ENCODE results near the gene CDK8. TPM values are rescaled to one million over a fixed set of nuclear protein-coding genes. Genes with fewer than 3 reads are reported as not detected.
A peak's percentile ranks its signal among the peaks of the same experiment; 100 is the strongest.

CDK8 gene
- polyA plus RNA-seq, 5 donors: 16.8 to 22.5 (median 17.8) TPM

DNA sequence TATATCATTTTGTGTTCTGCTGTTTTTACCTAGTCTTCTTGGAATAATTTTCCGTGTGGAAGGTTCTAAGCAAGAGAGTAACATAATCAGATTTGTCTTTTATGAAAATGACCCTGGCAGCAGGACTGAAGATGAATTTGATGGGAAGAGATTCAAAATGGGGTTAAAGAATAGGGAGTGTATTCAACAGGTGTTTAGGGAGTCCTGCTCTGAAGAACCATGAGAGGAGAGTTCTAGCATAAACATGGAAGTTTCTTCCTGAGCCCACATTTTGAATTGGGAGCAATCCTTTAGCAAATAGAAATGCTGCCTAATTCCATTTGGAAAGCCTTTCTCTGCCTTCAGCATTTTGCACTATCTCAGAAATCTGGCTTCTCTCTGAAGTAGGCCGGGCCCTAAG lies 127.0 kb downstream of the CDK8 start:
- DNase-seq: no peak

DNA sequence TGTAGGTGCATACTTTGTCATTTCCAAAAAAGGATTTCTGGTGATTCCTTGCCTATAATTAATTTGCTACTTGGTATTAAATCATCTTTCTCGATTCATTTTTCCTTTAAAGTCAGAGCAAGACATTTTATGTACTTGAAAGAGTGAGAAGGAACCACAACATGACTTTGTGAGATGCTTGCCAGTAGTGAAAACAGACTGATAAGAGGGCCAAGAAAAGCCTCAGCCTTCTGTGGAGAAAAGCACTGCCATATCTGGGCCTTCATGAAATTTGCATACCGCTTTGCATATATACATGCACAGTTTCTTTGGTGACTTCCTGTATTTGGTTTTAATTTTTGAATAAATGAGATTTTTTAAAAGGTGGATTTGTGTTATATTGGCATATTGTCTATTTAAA lies 128.4 kb downstream of the CDK8 start:
- DNase-seq: no peak

DNA sequence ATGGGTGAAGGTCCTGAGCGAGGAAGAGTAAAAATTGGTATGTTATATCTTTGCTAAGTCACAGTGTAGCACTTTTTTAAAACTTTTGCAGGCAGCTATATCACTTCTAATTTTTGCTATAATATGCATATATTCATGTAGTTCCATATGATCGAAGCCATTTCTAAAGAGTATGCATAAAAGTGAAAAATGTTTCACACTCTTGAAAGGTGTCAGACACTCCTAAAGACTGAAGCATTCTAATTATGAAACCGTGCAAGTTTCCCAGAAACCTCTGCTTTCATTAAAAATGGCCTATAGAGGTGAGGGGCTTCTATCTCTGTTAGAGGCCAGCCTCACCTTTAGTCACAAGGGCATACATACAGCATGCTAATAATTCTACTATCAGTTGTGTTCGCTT lies 128.9 kb downstream of the CDK8 start:
- no peak for DNase-seq

DNA sequence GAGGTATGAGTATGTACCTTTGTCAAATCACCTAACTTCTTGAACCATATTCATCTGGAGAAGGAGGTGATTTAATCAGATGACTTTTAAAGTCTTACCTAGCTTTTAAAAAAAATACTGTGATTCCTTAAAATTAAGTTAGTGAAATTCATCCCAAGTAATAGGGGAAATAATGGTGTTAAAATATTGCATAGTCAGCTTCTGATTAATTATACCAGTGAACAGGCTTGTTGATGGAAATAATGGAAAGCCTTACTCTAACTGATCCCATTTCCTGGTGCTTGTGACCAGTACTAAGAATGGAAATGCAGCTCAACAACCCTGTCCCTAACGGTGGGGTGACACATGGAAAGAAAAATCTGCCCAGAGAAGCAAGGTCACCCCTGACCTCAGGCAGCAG lies 130.7 kb downstream of the CDK8 start:
- DNase-seq: no peak

DNA sequence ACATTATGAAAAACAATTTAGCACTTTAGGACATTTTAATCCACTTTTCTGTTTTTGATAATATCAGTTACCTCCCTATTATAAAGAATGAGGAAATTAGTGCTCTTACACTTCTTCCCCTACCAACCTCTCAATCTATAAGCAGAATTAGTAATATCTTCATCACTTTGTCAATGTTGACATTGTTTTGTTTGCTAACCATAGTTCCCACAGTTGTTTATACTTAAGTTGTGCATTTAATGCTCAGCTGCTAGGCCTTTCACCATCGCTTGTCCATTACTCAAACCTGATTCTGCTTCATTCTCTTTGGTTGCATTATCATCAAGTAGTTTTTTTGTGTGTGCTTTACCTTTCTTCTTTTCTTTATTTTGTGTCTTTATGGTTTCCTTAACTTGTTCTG lies 132.1 kb downstream of the CDK8 start:
- DNase-seq: no peak

DNA sequence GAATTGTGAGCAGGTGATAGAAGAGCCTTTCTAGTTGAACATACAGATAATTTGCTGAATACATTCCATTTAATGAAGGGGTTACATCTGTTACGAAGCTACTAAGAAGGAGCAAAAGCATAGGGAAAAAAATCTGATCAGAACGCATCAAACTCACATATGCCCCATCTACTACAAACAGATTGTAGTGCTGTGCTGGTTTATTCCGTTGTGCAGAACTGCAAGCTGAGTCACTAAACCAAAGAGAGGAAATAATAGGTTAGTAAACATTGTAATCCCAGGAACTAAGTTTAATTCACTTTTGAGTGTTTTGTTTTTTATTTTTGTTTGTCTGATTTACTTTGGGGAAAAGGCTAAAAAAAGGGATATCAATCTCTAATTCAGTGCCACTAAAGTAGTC lies 136.3 kb downstream of the CDK8 start:
- DNase-seq: no peak

DNA sequence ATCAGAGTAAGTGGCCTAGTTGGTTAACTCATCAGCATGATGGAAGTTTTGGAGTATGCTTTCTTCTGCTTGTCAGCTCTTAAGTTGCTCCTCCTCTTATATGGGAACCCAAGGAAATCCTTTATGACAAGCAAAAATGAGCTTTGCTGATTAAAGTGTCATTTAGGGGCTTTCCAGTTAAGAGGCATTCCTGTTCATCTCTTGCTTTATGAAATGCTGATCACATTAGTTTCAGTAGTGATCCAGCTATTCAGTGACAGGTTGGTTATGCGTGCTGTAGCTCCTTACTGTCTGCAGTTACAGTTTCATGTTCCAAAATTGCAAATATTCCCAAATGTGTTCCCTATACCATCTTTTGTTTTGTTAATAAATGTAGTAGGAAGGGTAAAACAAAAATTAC lies 146.6 kb downstream of the CDK8 start:
- DNase-seq: no peak

DNA sequence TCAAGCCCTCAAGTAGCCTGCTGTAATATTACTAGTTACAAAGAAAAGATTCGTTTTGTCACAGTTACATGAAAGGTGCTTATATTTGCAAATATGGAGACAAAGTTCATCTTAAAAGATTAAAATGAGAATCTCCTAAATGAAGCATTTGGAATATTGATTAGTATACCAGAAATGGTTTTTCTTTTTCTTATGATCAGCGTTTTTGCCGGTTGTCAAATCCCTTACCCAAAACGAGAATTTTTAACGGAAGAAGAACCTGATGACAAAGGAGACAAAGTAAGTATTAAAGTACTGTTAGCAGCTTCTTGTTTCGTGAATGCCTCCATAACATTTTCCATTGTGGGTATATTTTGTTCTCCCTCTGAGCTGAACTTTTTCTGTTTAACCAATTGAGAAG lies 147.1 kb downstream of the CDK8 start:
- no peak for DNase-seq

DNA sequence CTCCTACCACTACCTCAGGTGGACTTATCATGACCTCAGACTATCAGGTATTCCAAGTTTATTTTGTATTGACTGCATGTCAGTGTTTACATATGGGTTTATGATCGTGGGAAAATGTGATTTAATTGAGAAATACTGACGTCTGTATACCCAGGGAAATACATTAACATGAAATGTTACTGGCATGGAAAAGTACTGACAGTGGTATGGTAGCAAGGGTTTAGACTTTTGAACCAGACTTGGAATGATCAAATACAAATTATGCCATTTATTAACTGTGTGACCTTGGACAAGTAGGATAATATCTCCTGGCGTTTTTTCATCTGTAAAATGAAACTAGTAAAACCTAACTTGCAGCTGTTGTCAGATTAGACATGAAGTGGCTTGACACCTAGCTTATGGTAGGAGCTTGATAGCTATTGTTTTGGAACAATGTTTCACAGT lies 147.7 kb downstream of the CDK8 start:
- no peak for DNase-seq

DNA sequence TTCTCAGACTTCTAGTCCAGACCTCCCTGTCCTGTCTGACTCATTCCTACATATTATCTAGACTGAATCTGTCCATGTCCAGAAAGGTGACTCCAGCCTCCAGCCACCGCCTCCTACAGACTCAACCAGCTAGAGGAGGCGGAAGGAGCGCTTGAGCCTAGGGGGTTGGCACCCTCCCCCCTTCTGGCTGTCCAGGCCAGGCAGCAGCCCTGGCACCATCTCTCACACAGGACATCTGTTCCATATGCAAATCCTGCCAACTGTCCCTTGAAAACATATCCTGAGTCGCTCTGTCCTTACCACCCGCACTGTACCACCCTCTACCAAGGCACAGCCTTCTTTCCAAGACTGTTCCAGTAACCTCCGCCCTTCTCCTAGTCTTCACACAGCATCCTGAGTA lies 152.9 kb downstream of the CDK8 start:
- no peak for DNase-seq

DNA sequence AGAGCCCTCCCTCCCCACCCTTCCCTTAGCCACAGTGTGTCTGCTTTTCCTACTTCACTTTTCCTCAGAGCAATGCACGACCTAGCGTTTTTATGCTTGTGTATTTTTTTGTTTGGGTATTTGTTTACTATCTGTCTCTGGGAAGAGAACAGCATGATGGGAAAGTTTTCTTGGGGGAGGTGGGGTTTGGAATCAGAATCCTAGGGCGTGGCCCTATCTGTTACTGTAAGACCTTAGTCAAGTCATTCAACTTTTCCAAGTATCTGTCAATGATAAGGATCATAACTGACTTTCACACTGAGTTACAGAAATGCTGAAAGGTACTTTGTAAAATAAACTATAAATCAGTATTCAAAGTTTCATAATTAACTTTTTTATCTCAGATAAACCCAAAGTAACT lies 157.3 kb downstream of the CDK8 start:
- no peak for DNase-seq

DNA sequence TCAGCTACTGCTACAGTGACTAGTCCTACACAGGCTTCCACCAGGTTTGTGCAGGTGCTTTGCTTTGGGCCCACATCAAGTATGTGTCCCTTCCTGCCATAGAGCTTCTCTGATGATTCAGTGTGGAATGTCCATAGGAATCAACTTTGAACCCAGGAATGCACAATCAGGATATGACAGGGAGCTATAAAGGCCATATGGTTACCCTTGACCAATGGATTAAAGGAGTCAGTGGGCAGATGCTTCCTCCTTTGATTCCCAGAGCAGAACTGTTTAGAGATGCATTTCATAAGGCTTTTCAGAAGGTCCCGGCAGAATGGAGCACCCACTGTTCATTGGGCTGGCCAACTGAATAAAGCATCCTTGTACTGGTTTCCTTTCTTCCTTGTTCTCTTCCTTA lies 158.3 kb downstream of the CDK8 start:
- no peak for DNase-seq

DNA sequence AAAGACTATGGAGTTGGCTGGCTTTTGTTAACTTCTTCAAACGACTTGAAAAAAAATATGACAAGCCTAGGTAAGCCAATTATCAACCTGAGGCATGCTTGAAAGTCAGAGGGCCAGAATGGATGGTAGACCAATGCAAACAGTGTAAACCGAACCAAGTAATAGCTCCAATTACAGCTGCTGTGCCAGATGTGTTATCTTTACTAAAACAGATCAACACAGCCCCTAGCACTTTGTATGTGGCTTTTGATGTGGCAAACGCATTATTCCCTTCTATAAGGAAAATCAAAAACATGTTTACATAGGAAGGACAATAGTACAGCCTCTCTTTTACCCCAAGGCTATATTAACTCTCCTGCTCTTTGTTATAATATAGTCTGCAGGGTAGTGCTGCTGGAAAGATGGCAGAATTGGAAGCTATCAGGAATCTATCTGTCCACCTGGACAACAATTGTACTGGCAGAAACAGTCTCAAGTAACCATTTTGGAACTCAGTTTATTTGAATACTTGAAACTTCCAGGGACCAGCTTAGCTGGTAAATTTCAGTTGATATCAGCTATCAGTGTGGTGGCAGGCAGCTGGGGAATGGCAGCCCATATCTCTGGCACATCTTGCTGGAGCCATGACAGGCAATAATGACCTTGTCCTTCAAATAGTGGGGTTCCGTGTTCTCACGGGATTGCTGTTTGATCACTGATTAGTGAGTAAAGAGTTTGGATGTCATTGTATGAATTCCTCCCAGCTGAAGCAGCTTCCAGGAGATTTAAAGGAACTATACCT lies 159.2 kb downstream of the CDK8 start:
- DNase-seq: no peak

DNA sequence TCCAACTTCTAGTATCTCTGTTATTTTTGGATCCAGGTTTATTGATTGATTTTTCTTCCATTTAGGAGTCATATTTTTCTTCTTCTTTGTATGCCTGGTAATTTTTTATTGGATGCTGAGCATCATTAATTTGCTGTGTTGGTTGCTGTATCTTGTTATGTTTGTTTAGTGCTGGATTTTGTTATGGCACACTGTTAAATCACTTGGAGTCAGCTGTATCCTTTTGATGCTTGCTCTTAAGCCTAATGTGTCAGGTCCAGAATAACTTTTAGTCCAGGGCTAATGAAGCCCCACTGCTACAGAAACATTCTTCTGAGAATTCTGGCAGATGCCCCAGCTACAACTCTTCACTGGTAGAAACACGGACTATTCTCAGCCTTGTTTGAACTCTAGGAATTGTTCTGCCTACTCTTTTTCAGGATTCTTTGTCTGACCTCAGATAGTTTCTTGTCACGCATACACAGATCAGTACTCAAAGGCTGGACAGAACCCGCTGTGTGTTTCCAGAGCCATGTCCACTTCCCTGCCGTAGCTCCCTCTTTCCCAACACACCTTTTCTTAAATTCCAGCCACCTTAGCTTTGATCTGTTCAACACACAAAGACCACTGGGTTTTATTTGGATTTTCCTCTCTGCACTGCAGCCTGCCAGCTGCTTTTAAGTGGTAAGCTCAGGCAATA lies 166.5 kb downstream of the CDK8 start:
- DNase-seq: no peak

DNA sequence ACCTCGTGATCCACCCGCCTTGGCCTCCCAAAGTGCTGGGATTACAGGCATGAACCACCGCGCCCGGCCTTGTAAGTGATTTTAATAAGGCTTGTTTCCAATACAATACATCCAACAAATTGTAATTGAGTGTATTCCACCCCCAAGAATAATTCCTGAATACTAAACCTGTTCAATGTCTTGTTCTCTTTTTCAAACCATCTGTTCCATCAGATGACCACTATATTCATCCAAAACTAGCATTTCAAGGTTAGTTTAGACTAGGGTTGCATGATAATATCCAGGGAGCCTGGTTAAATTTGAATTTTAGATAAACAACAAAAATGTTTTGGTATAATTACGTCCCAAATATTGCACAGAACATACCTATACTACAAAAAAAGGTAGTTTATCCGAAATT lies 168.1 kb downstream of the CDK8 start:
- no peak for DNase-seq

DNA sequence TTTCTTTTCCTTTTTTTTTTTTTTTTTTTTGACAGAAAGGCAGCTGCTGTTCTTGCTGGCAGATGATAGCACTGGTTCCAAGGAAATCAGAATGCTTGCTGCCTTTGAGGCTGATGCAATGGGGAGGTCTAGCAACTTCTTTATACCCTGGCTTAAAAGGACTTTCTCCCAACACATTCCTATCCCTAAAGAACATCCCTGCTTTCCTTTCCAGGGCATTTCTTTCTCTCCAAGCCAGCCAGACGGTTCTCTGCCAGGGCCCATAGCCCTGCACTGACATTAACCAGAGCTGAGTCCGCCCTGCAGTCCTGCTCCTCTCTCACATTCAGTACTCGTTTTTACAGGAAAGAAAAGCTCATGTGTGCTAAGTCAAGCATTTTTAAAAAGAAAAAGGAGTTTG lies 169.7 kb downstream of the CDK8 start:
- no peak for DNase-seq

DNA sequence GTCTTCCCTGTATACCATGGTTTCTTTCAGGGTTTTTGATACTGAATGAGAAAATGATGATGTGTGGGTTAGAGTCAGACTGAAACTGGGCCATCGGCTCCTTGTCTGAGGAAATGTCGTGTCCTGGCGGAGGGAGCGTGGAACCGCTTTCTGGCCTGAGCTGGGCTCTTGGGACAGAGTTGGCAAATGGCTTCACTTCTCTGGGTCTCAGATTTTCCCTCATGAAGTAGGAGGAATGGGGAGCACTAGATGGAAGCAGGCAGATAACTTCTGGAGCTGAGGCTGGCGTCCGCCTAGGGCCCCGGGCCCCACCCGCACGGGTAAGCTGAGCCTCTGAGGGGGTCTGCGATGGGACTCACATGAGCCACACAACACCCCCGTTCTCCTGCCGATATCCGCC lies 170.3 kb downstream of the CDK8 start:
- no peak for DNase-seq

DNA sequence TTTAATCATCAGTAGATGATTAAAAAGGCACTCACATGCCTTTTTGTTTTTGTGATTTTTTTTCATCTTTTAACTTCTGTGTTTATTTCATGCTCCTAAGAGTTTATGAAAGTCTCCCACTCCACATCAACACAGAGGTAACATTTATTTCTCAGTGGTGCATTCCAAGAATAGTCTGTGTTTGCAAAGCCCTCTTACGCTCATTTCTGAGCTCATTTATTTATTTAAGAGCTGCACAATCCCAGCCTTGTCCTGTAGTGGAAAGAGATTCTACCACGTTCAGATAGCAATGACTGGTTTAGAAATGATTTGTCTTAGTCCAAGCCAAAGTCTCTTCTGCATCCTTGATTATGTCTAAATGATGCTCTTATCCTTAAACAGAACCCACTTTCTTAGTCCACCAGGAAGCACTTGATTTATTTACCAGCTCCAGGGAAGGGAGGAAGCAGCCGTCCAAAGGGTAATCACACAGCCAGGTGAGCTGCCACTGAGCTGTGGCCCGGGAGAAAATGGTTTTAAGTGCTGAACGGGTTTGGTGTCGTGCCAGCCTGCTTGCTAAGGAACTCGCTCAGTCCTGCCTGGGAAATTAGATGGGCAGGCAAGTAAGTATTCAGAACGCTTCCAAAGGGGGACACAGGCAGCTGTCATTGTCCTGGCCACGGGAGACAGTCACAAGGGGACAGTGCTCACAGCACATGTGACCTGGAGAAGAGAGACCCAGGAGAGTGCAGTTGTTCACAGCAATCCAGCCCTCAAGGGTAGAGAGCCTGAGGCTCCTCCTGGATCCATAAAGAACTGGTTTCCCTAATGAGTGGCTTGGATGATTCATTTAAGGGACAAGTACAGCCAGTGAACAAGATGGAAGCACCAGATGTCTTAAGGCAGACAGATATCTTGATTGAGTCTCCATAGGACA lies 171.8 kb downstream of the CDK8 start:
- DNase-seq: peak; percentile 29 to 42

DNA sequence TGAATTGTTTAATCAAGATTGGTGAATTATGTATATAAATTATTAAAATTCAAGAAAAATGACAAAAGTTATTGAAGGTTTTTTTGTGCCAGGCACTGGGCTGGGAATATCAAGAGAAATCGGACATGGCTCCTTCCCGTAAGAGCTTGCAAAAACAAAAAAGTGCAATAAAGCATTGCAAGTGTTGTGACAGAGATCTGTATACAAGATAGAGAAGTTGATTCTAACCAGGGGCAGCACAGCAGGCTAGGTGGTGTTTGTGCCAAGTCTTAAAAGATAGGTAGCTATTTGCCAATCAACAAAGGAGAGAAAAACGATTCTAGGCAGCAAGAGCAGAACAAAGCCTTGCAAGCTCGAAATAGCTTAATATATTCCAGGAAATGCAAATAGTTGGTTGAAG lies 179.8 kb downstream of the CDK8 start:
- DNase-seq: no peak

DNA sequence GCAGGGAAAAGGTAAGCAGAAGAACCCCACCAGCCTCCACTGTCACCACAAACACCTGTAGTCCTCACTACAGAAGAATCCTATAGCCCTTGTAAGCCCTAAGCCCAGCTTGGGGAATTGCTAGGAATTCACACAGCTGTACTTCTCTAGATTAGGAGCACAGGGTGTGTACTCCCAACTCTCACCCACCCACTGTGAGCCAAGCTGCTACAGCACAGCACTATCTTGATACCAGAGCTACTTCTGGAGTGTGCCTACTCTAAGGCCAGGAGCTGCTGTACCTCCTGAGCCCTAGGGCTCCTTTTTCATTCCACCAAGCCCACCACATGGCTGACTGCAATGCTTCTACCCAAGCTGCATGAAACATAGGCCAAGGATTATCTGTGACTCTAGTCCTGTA lies 181.2 kb downstream of the CDK8 start:
- DNase-seq: no peak

DNA sequence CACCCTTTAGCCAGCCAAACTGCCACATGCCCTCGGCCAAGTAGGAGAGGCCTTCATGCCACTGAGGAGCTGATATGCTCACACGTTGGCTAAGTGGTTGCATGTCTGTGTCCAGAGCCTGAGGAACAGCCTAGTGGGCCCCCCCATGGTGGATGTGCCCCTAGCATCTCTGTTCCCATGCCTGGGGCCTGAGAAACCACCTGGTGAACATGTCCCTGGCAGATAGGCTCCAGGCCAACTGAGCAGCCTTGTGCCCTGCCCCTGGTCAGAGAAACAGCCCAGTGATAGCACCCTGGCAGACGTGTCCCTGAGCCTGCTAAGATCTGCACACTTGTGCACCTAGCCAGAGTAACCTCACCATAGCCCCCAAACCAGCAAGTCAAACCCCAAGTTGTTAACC lies 181.7 kb downstream of the CDK8 start:
- DNase-seq: no peak

DNA sequence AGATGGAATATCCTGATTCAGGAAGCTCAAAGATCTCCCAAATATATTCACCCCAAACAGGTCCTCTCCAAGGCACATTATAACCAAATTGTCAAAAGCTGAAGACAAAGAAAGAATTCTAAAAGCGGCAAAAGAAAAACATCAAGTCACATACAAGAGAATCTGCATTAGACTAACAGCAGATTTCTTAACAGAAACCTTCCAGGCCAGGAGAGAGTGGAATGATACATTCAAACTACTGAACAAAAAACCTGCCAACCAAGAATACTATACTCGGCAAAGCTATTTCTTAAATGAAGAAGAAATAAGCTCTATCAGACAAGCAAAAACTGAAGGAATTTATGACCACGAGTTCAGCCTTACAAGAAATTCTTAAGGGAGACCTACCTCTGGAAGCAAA lies 183.0 kb downstream of the CDK8 start:
- no peak for DNase-seq

DNA sequence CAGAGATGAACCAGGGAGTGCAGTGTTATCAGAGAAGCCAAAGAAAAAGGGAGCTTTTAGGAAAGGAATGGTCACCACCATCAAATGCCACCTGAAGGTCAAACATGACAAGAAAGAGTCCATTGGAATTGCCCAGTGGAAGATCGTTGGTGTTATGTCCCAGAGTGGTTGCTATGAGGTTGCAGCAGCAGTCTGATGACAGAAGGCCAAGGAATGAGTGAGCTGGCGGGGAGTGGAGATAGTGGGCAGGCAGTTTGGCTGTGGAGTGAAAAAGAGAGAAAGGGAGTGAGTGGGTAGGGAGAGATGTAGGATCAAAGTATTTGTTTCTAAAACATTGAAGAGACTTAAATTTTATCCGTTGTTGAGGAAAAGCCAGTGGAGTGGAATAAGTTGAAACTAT lies 186.2 kb downstream of the CDK8 start:
- DNase-seq: no peak
